Osteocyte (in vitro differentiated cells): ENCODE results near the gene SYS1. TPM values are rescaled to one million over a fixed set of nuclear protein-coding genes. Genes with fewer than 3 reads are reported as not detected.
A peak's percentile ranks its signal among the peaks of the same experiment; 100 is the strongest.

ENCODE experiments used
- DNase-seq: peaks from one replicate; pipeline ENCODE4 v3.0.0; 2021; ENCODE audit warnings: mixed read lengths; ENCODE audit not compliant: unreplicated experiment; ENCODE audit errors: extremely low spot score
- H3K27ac Mint-ChIP-seq: one replicate; pipeline ENCODE4 v1.8.0; 2021; ENCODE audit warnings: mild to moderate bottlenecking, mixed read lengths; ENCODE audit not compliant: unreplicated experiment
- H3K27me3 Mint-ChIP-seq: one replicate; pipeline ENCODE4 v1.8.0; 2021; ENCODE audit warnings: mixed read lengths; ENCODE audit not compliant: unreplicated experiment
- H3K36me3 Mint-ChIP-seq: one replicate; pipeline ENCODE4 v1.8.0; 2021; ENCODE audit warnings: mixed read lengths; ENCODE audit not compliant: unreplicated experiment
- H3K4me1 Mint-ChIP-seq: one replicate; pipeline ENCODE4 v1.8.0; 2021; ENCODE audit warnings: mixed read lengths; ENCODE audit not compliant: unreplicated experiment
- H3K4me3 Mint-ChIP-seq: one replicate; pipeline ENCODE4 v1.8.0; 2021; ENCODE audit warnings: mild to moderate bottlenecking, moderate library complexity, mixed read lengths; ENCODE audit not compliant: unreplicated experiment
- H3K9me3 Mint-ChIP-seq: one replicate; pipeline ENCODE4 v1.8.0; 2021; ENCODE audit warnings: mixed read lengths; ENCODE audit not compliant: unreplicated experiment
- total RNA-seq: library from RNA; stranded (reverse); gene quantifications from 2 replicates; pipeline ENCODE4 v1.2.1, GENCODE V29; 2021
- TF ChIP-seq, protein P1 (sequence below): fragments of 200-600 bp; sonication (generic); IDR thresholded peaks from 2 replicates; pipeline ENCODE4 v1.5.0; 2021; ENCODE audit warnings: antibody characterized with exemption, mild to moderate bottlenecking, moderate library complexity

The SYS1 gene
- total RNA-seq, 1 donor from 2014 or later, result 23.7 TPM

GRCh38 chr20:45354423-45355208 lies 8.3 kb upstream of the SYS1 start:
- Mint-ChIP-seq H3K36me3 (no peaks in the 10 kb centered on the region), H3K9me3 (no peaks in the 10 kb centered on the region), H3K27me3 (no peaks in the 10 kb centered on the region), H3K4me3 (no peak overlapping the region), H3K4me1 (peaks cover 39% of the 10 kb centered on the region), H3K27ac (no peak overlapping the region)
- DNase-seq, result no peak
- TF ChIP-seq, protein P1, sequence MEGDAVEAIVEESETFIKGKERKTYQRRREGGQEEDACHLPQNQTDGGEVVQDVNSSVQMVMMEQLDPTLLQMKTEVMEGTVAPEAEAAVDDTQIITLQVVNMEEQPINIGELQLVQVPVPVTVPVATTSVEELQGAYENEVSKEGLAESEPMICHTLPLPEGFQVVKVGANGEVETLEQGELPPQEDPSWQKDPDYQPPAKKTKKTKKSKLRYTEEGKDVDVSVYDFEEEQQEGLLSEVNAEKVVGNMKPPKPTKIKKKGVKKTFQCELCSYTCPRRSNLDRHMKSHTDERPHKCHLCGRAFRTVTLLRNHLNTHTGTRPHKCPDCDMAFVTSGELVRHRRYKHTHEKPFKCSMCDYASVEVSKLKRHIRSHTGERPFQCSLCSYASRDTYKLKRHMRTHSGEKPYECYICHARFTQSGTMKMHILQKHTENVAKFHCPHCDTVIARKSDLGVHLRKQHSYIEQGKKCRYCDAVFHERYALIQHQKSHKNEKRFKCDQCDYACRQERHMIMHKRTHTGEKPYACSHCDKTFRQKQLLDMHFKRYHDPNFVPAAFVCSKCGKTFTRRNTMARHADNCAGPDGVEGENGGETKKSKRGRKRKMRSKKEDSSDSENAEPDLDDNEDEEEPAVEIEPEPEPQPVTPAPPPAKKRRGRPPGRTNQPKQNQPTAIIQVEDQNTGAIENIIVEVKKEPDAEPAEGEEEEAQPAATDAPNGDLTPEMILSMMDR, result no peak

DNA sequence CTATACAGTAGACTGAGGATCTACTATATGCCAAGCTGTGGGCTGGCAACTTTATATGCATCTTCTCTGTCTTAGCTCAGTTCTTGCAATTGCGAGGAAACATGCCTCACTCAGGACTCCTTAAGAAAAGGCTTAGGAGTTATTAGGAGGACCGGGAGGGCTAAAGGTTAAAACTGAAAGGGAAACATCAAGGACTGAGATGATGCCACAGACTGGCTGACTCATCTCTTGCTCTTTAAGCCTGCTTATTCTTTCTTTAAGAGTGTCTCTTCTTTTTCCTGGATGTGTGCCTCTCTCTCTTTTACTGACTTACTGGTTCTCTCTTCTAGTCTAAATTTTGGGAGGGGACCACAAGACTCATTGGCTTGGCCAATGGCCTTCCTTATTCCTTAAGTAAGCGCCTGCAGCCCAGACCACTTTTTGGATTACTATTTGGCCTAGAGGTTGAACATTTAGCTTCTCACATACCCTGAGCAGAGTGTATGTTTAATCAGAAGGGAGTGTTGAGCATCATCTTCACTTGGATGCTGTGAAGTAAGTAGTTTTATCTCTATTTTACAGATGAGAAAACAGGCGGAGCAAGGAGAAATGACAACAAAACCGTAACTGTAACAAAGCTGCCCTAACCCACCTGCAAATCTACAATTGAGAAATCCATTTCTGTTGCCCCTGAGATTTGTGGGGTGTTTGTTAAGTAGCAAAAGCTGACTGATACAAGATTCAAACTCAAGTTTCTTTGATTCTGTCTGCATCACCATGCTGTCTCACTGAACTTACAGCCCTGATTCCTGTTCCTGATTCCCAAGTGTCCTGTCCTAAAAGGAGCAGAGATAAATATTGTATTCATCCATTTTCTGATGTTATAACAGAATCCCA lies 7.5 kb upstream of the SYS1 start:
- Mint-ChIP-seq H3K4me1 (peaks cover 45% of the 10 kb centered on the region), H3K4me3 (no peak overlapping the region), H3K36me3 (no peaks in the 10 kb centered on the region), H3K9me3 (no peaks in the 10 kb centered on the region), H3K27me3 (no peaks in the 10 kb centered on the region), H3K27ac (peak overlapping the region; percentile 67)
- TF ChIP-seq, protein P1, result no peak
- no peak for DNase-seq

GRCh38 chr20:45358282-45359068 lies 4.5 kb upstream of the SYS1 start:
- peak overlapping the region; percentile 83 for H3K27ac Mint-ChIP-seq
- peaks cover 52% of the 10 kb centered on the region for H3K4me1 Mint-ChIP-seq
- H3K36me3 Mint-ChIP-seq, result no peaks in the 10 kb centered on the region
- DNase-seq, result no peak
- no peaks in the 10 kb centered on the region for H3K9me3 Mint-ChIP-seq
- H3K4me3 Mint-ChIP-seq, result no peak overlapping the region
- H3K27me3 Mint-ChIP-seq, result no peaks in the 10 kb centered on the region
- TF ChIP-seq, protein P1, result no peak

DNA sequence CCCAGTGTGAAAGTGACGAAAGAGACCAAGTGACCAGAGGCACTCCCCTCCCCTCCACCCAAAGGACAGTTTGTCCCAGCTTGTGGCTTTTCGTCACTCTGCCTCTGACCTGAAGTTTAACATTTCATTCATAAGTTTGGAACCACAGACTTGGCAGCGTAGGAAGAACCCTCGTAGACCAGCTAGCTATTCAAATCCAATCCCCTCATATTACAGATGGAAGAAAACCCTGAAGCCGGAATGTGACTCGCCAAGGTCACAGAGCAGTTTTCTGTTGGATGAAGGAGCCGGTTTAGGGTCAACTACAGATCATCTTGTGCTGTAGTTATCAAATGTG lies 3.9 kb upstream of the SYS1 start:
- H3K4me1 Mint-ChIP-seq, result peaks cover 58% of the 10 kb centered on the region

More for the DNA sequence above, 3.9 kb upstream of the SYS1 start:
- Mint-ChIP-seq H3K36me3 (no peaks in the 10 kb centered on the region), H3K4me3 (no peak overlapping the region), H3K9me3 (no peaks in the 10 kb centered on the region), H3K27ac (peak overlapping the region; percentile 83), H3K27me3 (no peaks in the 10 kb centered on the region)
- TF ChIP-seq, protein P1, result no peak
- DNase-seq, result no peak
